GM13976 (cell line): Measurements from ENCODE around the gene ORMDL3.

Source experiments
- DNase-seq: peaks from one replicate; pipeline ENCODE4 v3.0.0; 2012; ENCODE audit warnings: low spot score
- CTCF ChIP-seq: IDR thresholded peaks from 2 replicates; pipeline ENCODE4 v1.5.1; 2012; ENCODE audit warnings: borderline replicate concordance, mild to moderate bottlenecking; ENCODE audit not compliant: insufficient read depth; ENCODE audit errors: extremely low read depth, missing control alignments, control extremely low read depth
- in situ Hi-C: fragments of 300-500 bp; cut with MboI; formaldehyde crosslinking; loops from one replicate; pipeline ENCODE4 v1.12.0; 2022; ENCODE audit warnings: low sequenced_read_pairs, mixed read lengths, inconsistent platforms; ENCODE audit not compliant: unreplicated experiment

ORMDL3 gene

GRCh38 chr17:39927101-39927928 is at the start of gene ORMDL3, which contains the start of gene LRRC3C:
Gene ORMDL3, minus strand, starts transcription at chr17:39927601. Its CDS starts 3,398 bp downstream, at chr17:39924203.
Gene LRRC3C, plus strand, starts transcription at chr17:39927732. Its CDS starts 13,792 bp downstream, at chr17:39941524.
- DNase-seq = peak; percentile 95
- no peak for TF ChIP-seq CTCF
- in situ Hi-C loops = no loop called here

GRCh38 chr17:39975801-39976200 is 48.4 kb upstream of the ORMDL3 start:
- DNase-seq = no peak
- in situ Hi-C loops = no loop called here
- no peak for TF ChIP-seq CTCF

GRCh38 chr17:39974433-39974832 is 47.0 kb upstream of the ORMDL3 start:
- no peak for DNase-seq
- no peak for TF ChIP-seq CTCF
- in situ Hi-C loops = no loop called here

GRCh38 chr17:39973496-39973895 is 46.1 kb upstream of the ORMDL3 start:
- in situ Hi-C loops = no loop called here
- DNase-seq = no peak
- TF ChIP-seq CTCF = no peak

- no peak for DNase-seq
- in situ Hi-C loops = no loop called here
- no peak for TF ChIP-seq CTCF
Measured at GRCh38 chr17:39972271-39972670, 44.9 kb upstream of the ORMDL3 start.

- in situ Hi-C loops = no loop called here
- TF ChIP-seq CTCF = no peak
- no peak for DNase-seq
Measured at GRCh38 chr17:39971076-39971603, 43.7 kb upstream of the ORMDL3 start.
